Mucosa of descending colon (tissue), 3 donors: ENCODE results near the gene METTL3. TPM values are rescaled to one million over a fixed set of nuclear protein-coding genes. Genes with fewer than 3 reads are reported as not detected.

Experiments
- ATAC-seq: fragments of 200-7000 bp; cut with Tn5 transposase; one replicate; pipeline ENCODE4 v1.9.1; 2020; ENCODE audit warnings: mild to moderate bottlenecking, moderate library complexity
- DNase-seq, 3 donors: peaks; one replicate each; pipeline ENCODE4 v3.0.0-alpha.2; 2020
- H3K36me3 ChIP-seq: fragments of 200-600 bp; one replicate; pipeline ENCODE4 v1.8.0; 2021; ENCODE audit warnings: low read depth, mild to moderate bottlenecking
- H3K4me1 ChIP-seq: fragments of 200-600 bp; one replicate; pipeline ENCODE4 v1.8.0; 2021; ENCODE audit warnings: low read depth, mild to moderate bottlenecking
- H3K4me3 ChIP-seq: fragments of 200-600 bp; one replicate; pipeline ENCODE4 v1.8.0; 2021; ENCODE audit warnings: mild to moderate bottlenecking
- H3K9me3 ChIP-seq: fragments of 200-600 bp; one replicate; pipeline ENCODE4 v1.8.0; 2021; ENCODE audit warnings: mild to moderate bottlenecking
- CTCF ChIP-seq: fragments of 200-600 bp; IDR thresholded peaks from one replicate; pipeline ENCODE4 v1.8.0; 2022; ENCODE audit warnings: antibody characterized with exemption, mild to moderate bottlenecking
- intact Hi-C, 2 donors: fragments of 100-400 bp; cut with DNase I in 1 of 2; cut with micrococcal nuclease in 1 of 2; formaldehyde crosslinking; loops; one replicate each; pipeline versions ENCODE4 v1.11.0 to v1.11.1; 2022; cut with DNase I, micrococcal nuclease
- total RNA-seq, 3 donors: library from RNA; stranded (reverse); fragmentation: NEBNext Ultra II Directional in 2 of 3; extraction: Animal tissue kit (Norgen Biotek cat#: 25700) in 2 of 3; gene quantifications; one replicate each; pipeline versions ENCODE4 v1.2.1 to v1.2.4, GENCODE V29; 2021 to 2023
- donor health status: DM: no; HTN: no; CAD: no; lungs with moderate emphysema.
- donor health status: DM: no; HTN: no; CAD: no.
- donor health status: DM: no; HTN: yes; CAD: no.

The METTL3 gene
- total RNA-seq, 3 donors from 2014 or later, result 33.8 to 43.6 (median 34.6) TPM

GRCh38 chr14:21537090-21537424 is 25.9 kb upstream of the METTL3 start:
- intact Hi-C loops, result no loop called here
- ATAC-seq, result no peak
- H3K4me1 ChIP-seq, result no peaks in the 10 kb centered on the region

GRCh38 chr14:21536418-21537089 is 25.4 kb upstream of the METTL3 start:
- H3K9me3 ChIP-seq, result no peaks in the 10 kb centered on the region
- H3K4me1 ChIP-seq, result no peaks in the 10 kb centered on the region
- no peaks in the 10 kb centered on the region for H3K36me3 ChIP-seq
- ATAC-seq, result no peak
- no peak for TF ChIP-seq CTCF
- intact Hi-C loops, result no loop called here
- no peak for DNase-seq
- H3K4me3 ChIP-seq, result no peak overlapping the region

More at GRCh38 chr14:21537090-21537424, 25.9 kb upstream of the METTL3 start:
- H3K36me3 ChIP-seq, result no peaks in the 10 kb centered on the region
- H3K4me3 ChIP-seq, result no peak overlapping the region
- no peak for TF ChIP-seq CTCF
- no peak for DNase-seq
- no peaks in the 10 kb centered on the region for H3K9me3 ChIP-seq

GRCh38 chr14:21535545-21536417 is 24.6 kb upstream of the METTL3 start:
- intact Hi-C loops, result no loop called here
- Histone ChIP-seq H3K36me3 (no peaks in the 10 kb centered on the region), H3K4me1 (no peaks in the 10 kb centered on the region), H3K9me3 (no peaks in the 10 kb centered on the region), H3K4me3 (no peak overlapping the region)
- no peak for TF ChIP-seq CTCF
- ATAC-seq, result no peak
- DNase-seq, result no peak

DNA sequence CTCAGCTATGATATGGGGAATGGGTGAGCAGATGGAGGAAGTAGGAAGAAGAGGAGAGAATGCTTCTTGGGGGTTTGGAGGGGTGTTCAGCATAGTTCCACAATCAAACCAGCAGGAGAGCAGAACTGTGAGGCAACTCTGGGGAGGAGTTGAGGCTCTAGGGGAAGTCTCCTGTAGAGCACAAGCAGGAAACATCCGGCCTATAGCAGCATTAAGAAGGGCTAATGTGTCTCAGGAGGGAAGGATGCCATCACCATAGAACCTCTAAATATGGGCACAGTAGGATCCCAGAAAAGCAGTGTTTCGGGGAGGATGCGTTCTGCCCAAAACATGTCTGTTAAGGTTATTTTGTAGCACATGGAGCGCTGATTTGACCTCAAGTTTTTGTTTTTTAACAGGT is 23.4 kb upstream of the METTL3 start:
- no peak for TF ChIP-seq CTCF
- no peaks in the 10 kb centered on the region for H3K9me3 ChIP-seq
- H3K4me3 ChIP-seq, result no peak overlapping the region
- no peaks in the 10 kb centered on the region for H3K4me1 ChIP-seq
- ATAC-seq (no peak), DNase-seq (no peak)
- H3K36me3 ChIP-seq, result no peaks in the 10 kb centered on the region
- intact Hi-C loops, result no loop called here

DNA sequence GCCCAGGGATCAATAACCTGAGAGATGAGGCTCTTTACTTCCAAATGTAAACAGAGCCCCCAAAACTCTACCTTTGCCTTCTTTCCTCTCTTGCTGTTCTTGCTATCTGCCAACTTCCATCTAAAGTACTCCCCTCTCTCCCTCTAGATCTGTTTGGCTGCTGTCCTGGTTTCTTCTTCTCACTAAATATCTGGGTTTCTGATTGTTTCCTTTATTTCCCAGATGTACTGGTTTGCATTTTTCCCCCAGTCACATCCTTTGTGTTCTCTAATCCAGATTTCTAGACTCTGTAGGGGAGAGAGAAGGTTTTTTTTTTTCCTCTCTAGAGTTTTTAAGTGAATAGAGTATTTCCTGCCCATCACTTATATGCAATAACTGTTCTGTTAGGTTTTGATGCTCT is 22.2 kb upstream of the METTL3 start:
- TF ChIP-seq CTCF, result no peak
- no peaks in the 10 kb centered on the region for H3K36me3 ChIP-seq
- no peak for ATAC-seq

More for the DNA sequence above, 22.2 kb upstream of the METTL3 start:
- Histone ChIP-seq H3K4me1 (no peaks in the 10 kb centered on the region), H3K4me3 (no peak overlapping the region), H3K9me3 (no peaks in the 10 kb centered on the region)
- intact Hi-C loops, result no loop called here
- no peak for DNase-seq
